ENCODE data around the gene RAB40C. TPM values are rescaled to one million over a fixed set of nuclear protein-coding genes. Genes with fewer than 3 reads are reported as not detected.

RAB40C gene
- polyA plus RNA-seq, 1 donor = 27.1 TPM

DNA sequence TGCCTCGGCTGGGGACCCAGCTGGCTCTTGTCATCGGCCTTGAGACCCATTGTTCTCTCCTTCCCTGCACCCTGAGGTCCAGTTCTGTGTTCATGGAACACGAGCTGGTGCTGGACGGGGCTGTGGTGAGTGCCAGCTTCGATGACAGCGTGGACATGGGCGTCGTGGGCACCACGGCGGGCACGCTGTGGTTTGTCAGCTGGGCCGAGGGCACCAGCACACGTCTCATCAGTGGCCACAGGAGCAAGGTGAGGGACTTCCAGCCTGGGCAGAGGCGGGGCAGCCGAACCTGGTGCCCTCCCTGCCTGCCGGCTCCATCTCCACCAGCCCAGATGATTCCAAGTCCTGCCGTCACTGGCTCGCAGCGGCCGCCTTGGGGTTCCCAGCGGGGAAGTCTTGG, 72.7 kb downstream of the RAB40C start:
- H3K9me3 ChIP-seq (ENCODE audit: control insufficient read depth, low read depth, low read length) = peaks cover 4% of the 10 kb centered on the region
- H3K4me1 ChIP-seq (ENCODE audit: control insufficient read depth, insufficient read depth, low read length) = peaks cover 11% of the 10 kb centered on the region
- no peak overlapping the region for H3K27ac ChIP-seq (ENCODE audit: low read length)
- peaks cover 23% of the 10 kb centered on the region for H3K36me3 ChIP-seq (ENCODE audit: control insufficient read depth, insufficient read depth, low read length)
- no peaks in the 10 kb centered on the region for H3K27me3 ChIP-seq (ENCODE audit: control insufficient read depth, insufficient read depth, low read length)
- no CpG with 5 or more reads among the region's 21 CpGs for WGBS (ENCODE audit: insufficient coverage, low lambda C conversion rate)
- DNase-seq = no peak
- no peak overlapping the region for H3K4me3 ChIP-seq (ENCODE audit: low read length)

DNA sequence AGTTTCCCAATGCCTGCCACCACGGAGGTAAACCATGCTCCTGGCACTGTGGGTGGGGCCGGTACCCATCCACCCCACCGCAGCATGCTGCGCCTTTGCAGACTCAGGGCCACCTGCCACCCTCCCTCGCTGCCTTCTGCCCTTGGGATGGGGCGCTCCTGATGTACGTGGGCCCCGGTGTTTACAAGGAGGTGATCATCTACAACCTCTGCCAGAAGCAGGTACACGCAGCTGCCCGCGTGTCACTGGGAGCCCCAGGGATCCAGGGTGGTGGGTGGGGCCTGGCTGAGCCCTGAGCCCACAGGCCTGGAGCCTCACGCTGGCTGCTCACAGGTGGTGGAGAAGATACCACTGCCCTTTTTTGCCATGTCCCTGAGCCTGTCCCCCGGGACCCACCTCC, 76.7 kb downstream of the RAB40C start:
- Histone ChIP-seq H3K9me3 (ENCODE audit: control insufficient read depth, low read depth, low read length) (peaks cover 6% of the 10 kb centered on the region), H3K27me3 (ENCODE audit: control insufficient read depth, insufficient read depth, low read length) (no peaks in the 10 kb centered on the region), H3K4me3 (ENCODE audit: low read length) (no peak overlapping the region), H3K27ac (ENCODE audit: low read length) (no peak overlapping the region), H3K4me1 (ENCODE audit: control insufficient read depth, insufficient read depth, low read length) (peaks cover 15% of the 10 kb centered on the region), H3K36me3 (ENCODE audit: control insufficient read depth, insufficient read depth, low read length) (peaks cover 36% of the 10 kb centered on the region)
- no CpG with 5 or more reads among the region's 13 CpGs for WGBS (ENCODE audit: insufficient coverage, low lambda C conversion rate)
- DNase-seq = no peak

DNA sequence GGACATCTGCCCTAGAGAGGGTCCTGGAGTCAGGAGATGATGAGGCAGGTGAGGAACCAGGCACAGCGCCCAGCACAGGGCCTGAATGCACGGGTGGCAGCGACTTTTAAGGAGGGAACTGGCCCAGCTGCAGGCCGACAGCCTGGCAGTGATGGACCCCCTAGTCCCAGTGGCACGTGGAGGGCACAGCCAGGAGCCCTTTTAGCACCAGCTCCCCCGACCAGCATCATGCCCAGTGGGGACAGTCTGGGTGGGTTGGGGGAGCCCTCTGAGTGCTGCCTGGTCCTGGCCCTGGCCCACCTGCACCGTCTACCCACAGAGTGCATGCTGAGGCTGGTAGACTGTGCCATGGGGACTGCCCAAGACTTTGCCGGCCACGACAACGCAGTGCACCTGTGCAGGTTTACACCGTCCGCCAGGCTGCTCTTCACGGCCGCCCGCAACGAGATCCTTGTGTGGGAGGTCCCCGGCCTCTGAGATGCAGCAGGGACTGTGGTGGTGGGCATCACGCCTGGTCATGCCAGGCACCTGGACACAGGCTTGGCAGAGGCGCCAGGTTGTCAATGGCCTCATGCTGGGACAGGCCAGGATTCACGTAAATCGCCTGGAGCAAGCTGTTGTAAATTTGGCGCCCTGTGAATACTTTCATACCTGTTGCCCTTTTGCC, 77.4 kb downstream of the RAB40C start:
- H3K4me3 ChIP-seq (ENCODE audit: low read length) = no peak overlapping the region
- peaks cover 6% of the 10 kb centered on the region for H3K9me3 ChIP-seq (ENCODE audit: control insufficient read depth, low read depth, low read length)
- H3K36me3 ChIP-seq (ENCODE audit: control insufficient read depth, insufficient read depth, low read length) = peaks cover 38% of the 10 kb centered on the region
- no CpG with 5 or more reads among the region's 22 CpGs for WGBS (ENCODE audit: insufficient coverage, low lambda C conversion rate)
- DNase-seq = no peak
- peak overlapping the region; percentile 38 for H3K27ac ChIP-seq (ENCODE audit: low read length)
- H3K27me3 ChIP-seq (ENCODE audit: control insufficient read depth, insufficient read depth, low read length) = no peaks in the 10 kb centered on the region
- peaks cover 14% of the 10 kb centered on the region for H3K4me1 ChIP-seq (ENCODE audit: control insufficient read depth, insufficient read depth, low read length)

DNA sequence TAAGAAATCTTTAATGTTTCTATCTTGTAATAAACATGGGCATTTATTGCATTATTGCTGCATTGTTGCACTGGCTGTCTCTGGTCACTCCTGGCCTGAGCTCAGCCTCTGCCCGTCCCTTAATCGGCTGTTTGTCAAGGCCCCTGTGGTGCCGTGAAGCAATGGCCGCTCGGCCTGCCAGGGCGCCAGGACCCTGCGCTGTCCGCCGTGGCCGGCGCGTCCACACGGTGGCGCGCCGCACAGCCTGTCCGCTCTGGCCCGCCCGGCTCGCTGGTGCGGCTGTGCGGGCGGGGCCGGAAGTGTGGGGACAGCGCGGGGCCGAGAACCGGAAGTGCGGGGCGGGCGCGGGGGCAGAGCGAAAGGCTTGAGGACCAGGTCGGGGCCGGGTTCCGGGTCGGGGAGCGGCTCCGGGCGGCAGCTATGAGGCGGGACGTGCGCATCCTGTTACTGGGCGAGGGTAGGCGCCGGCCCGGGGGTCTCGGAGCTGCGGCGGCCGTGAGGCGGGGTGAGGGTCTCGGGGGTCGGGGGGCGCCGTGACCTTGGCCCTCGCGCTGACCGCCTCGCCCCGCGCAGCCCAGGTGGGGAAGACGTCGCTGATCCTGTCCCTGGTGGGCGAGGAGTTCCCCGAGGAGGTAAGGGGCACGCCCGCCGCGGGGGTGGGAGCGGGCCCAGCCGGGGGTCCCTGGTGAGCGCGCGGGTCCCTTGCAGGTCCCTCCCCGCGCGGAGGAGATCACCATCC, 78.1 kb downstream of the RAB40C start, which contains the start of gene RHOT2:
Gene RHOT2, plus strand, starts transcription at position 353 of the 739 bp plus-strand sequence. Its CDS starts 68 bp downstream, at position 421.
- Histone ChIP-seq H3K36me3 (ENCODE audit: control insufficient read depth, insufficient read depth, low read length) (peaks cover 39% of the 10 kb centered on the region), H3K27me3 (ENCODE audit: control insufficient read depth, insufficient read depth, low read length) (no peaks in the 10 kb centered on the region), H3K4me1 (ENCODE audit: control insufficient read depth, insufficient read depth, low read length) (peaks cover 14% of the 10 kb centered on the region), H3K9me3 (ENCODE audit: control insufficient read depth, low read depth, low read length) (peaks cover 2% of the 10 kb centered on the region), H3K27ac (ENCODE audit: low read length) (peak within 1 kb of the TSS; percentile 38), H3K4me3 (ENCODE audit: low read length) (peak within 1 kb of the TSS; percentile 91)
- peak; percentile 90 to 92 for DNase-seq
- no CpG with 5 or more reads among the region's 78 CpGs for WGBS (ENCODE audit: insufficient coverage, low lambda C conversion rate)

DNA sequence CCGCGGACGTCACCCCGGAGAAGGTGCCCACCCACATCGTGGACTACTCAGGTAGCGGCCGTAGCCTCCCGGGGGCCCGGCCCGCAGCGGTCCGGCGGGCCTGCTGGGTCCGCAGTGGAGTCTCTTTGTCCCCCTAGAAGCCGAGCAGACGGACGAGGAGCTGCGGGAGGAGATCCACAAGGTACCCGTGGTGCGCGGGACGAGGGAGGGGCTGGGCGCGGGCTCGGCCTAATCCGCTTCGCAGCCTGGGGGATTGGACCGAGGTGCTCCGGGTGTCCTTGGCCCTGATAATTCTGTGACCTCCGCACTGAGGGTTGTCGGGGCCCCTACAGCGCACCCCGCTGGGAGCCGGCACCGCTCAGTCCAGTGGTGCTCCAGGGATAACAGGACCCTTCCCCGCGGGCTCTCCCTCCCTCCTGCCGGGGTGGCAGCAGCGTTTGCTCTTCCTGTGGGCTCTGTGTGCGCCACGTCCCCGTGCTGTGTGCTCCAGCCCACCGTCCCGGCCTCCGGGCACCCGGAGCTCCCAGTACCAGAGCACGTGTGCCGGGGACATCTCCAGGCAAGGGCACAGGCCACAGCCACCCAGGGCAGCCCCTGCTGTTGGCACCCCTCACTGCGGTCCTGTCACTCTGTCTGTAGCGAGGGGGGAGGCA, 78.8 kb downstream of the RAB40C start:
- H3K27me3 ChIP-seq (ENCODE audit: control insufficient read depth, insufficient read depth, low read length) = no peaks in the 10 kb centered on the region
- H3K27ac ChIP-seq (ENCODE audit: low read length) = no peak overlapping the region
- H3K4me1 ChIP-seq (ENCODE audit: control insufficient read depth, insufficient read depth, low read length) = peaks cover 14% of the 10 kb centered on the region
- peak overlapping the region; percentile 91 for H3K4me3 ChIP-seq (ENCODE audit: low read length)
- peaks cover 2% of the 10 kb centered on the region for H3K9me3 ChIP-seq (ENCODE audit: control insufficient read depth, low read depth, low read length)
- H3K36me3 ChIP-seq (ENCODE audit: control insufficient read depth, insufficient read depth, low read length) = peaks cover 42% of the 10 kb centered on the region
- no CpG with 5 or more reads among the region's 50 CpGs for WGBS (ENCODE audit: insufficient coverage, low lambda C conversion rate)
- no peak for DNase-seq

DNA sequence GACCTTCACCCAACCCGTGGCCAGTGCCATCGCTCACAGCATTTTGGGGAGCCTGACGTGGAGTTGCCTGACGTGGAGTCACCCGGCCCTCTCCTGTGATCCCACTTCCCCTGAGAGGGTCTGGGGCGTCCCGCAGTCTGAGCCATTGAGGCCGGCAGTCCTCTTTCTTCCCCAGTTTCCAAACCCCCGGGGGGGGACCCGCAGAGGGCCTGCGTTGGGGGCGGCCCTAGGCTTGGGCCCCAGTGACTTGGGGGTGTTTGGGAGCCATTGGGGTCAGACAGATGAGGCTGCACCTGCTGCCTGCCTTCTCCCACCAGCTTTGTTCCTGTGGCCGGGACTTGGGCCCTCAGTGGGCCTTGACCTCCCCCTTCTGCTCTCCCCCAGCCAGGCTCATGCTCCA, 79.8 kb downstream of the RAB40C start:
- whole genome bisulfite sequencing (ENCODE audit: insufficient coverage, low lambda C conversion rate) = no CpG with 5 or more reads among the region's 13 CpGs
- H3K4me3 ChIP-seq (ENCODE audit: low read length) = no peak overlapping the region
- H3K27ac ChIP-seq (ENCODE audit: low read length) = no peak overlapping the region
- H3K36me3 ChIP-seq (ENCODE audit: control insufficient read depth, insufficient read depth, low read length) = peaks cover 44% of the 10 kb centered on the region
- peaks cover 18% of the 10 kb centered on the region for H3K4me1 ChIP-seq (ENCODE audit: control insufficient read depth, insufficient read depth, low read length)
- no peaks in the 10 kb centered on the region for H3K27me3 ChIP-seq (ENCODE audit: control insufficient read depth, insufficient read depth, low read length)
- DNase-seq = no peak
- H3K9me3 ChIP-seq (ENCODE audit: control insufficient read depth, low read depth, low read length) = peaks cover 2% of the 10 kb centered on the region

DNA sequence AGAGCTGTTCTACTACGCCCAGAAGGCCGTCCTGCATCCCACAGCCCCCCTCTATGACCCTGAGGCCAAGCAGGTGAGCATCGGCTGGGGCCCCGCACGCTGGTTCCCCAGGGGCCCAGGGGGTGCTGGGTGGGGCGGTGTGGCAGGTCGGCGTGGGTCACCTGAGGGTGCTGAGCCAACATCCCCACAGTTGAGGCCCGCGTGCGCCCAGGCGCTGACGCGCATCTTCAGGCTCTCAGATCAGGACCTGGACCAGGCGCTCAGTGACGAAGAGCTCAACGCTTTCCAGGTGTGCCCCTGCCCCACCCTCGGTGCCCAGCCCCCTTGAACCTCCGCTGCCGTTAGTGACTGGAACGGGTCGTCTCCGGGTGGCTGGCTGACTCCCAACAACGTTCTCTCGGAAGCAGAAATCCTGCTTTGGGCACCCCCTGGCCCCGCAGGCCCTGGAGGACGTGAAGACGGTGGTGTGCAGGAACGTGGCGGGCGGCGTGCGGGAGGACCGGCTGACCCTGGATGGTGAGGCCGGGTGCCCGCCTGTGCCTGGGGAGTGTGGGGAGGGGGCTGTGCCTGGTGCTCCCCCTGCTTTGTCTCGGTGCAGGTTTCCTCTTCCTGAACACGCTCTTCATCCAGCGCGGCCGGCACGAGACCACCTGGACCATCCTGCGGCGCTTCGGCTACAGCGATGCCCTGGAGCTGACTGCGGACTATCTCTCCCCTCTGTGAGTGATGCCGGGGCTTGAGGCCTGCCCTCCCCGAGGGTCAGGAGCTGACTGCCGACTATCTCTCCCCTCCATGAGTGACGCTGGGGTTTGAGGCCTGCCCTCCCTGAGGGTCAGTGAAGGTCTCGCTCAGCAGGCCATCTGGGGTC, 80.9 kb downstream of the RAB40C start:
- Histone ChIP-seq H3K4me1 (ENCODE audit: control insufficient read depth, insufficient read depth, low read length) (peaks cover 26% of the 10 kb centered on the region), H3K9me3 (ENCODE audit: control insufficient read depth, low read depth, low read length) (peaks cover 2% of the 10 kb centered on the region), H3K36me3 (ENCODE audit: control insufficient read depth, insufficient read depth, low read length) (peaks cover 44% of the 10 kb centered on the region), H3K27ac (ENCODE audit: low read length) (no peak overlapping the region), H3K4me3 (ENCODE audit: low read length) (no peak overlapping the region), H3K27me3 (ENCODE audit: control insufficient read depth, insufficient read depth, low read length) (peaks cover 2% of the 10 kb centered on the region)
- no peak for DNase-seq
- no CpG with 5 or more reads among the region's 52 CpGs for whole genome bisulfite sequencing (ENCODE audit: insufficient coverage, low lambda C conversion rate)

DNA sequence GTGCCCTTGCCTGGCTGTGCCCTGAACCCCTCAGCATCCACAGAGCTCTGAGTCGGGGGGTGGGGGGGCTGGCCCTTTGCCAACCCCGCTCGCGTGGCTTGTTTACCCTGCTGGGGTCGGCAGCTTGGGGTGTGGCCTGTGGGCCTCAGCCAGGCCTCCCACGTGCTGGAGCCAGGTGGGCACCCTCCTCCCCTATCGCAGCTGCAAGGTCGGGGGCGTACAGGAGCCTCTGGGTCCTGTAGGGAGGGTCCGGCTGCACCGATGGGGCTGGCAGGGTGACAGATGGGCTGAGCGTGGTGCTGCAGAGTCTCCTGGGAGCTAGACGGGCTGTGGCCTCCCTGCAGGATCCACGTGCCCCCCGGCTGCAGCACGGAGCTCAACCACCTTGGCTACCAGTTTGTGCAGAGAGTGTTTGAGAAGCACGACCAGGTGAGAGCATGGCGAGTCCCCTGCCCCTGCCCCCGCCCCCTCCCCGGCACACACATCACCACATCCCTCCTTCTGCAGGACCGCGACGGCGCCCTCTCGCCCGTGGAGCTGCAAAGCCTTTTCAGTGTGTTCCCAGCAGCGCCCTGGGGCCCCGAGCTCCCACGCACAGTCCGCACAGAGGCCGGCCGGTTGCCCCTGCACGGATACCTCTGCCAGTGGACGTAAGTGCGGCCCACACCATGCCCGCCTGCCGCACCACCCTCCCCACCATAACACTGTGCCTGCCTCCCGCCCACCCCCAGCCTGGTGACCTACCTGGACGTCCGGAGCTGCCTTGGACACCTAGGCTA, 81.7 kb downstream of the RAB40C start:
- Histone ChIP-seq H3K9me3 (ENCODE audit: control insufficient read depth, low read depth, low read length) (peaks cover 5% of the 10 kb centered on the region), H3K27ac (ENCODE audit: low read length) (no peak overlapping the region), H3K36me3 (ENCODE audit: control insufficient read depth, insufficient read depth, low read length) (peaks cover 44% of the 10 kb centered on the region), H3K4me1 (ENCODE audit: control insufficient read depth, insufficient read depth, low read length) (peaks cover 33% of the 10 kb centered on the region), H3K4me3 (ENCODE audit: low read length) (no peak overlapping the region), H3K27me3 (ENCODE audit: control insufficient read depth, insufficient read depth, low read length) (peaks cover 2% of the 10 kb centered on the region)
- DNase-seq = no peak
- no CpG with 5 or more reads among the region's 40 CpGs for WGBS (ENCODE audit: insufficient coverage, low lambda C conversion rate)

DNA sequence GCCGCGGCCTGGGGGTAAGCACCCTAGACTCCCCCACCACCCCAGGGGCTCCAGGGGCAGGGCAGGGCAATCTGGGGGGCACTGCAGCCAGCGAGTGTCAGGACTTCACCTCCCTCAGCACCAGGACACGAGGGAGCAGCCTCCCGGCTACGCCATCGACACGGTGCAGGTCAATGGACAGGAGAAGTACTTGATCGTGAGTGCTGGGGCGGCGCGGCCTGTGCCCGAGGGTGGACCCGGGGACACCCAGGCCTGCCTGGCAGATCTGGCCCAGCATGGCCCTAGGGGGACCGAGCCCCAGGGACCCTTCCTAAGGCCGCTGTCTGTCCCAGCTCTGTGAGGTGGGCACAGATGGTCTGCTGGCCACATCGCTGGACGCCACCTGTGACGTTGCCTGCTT, 82.5 kb downstream of the RAB40C start:
- WGBS (ENCODE audit: insufficient coverage, low lambda C conversion rate) = no CpG with 5 or more reads among the region's 19 CpGs
- Histone ChIP-seq H3K4me1 (ENCODE audit: control insufficient read depth, insufficient read depth, low read length) (peaks cover 39% of the 10 kb centered on the region), H3K9me3 (ENCODE audit: control insufficient read depth, low read depth, low read length) (peaks cover 5% of the 10 kb centered on the region), H3K4me3 (ENCODE audit: low read length) (no peak overlapping the region), H3K27me3 (ENCODE audit: control insufficient read depth, insufficient read depth, low read length) (peaks cover 4% of the 10 kb centered on the region), H3K36me3 (ENCODE audit: control insufficient read depth, insufficient read depth, low read length) (peaks cover 44% of the 10 kb centered on the region), H3K27ac (ENCODE audit: low read length) (no peak overlapping the region)
- DNase-seq = no peak
